Neural progenitor cell (in vitro differentiated cells): ENCODE measurements around the gene FAM180A. TPM values are rescaled to one million over a fixed set of nuclear protein-coding genes. Genes with fewer than 3 reads are reported as not detected.

Source experiments
- DNase-seq: peaks from one replicate; pipeline ENCODE4 v3.0.0-alpha.2; 2016; ENCODE audit warnings: low spot score
- H2AFZ ChIP-seq: fragments of 200-600 bp; sonication (generic); replicated peaks from 2 replicates; pipeline ENCODE4 v1.6.1; 2016; ENCODE audit warnings: antibody characterized with exemption
- H3F3A ChIP-seq: fragments of 200-600 bp; sonication (generic); 2 replicates; pipeline ENCODE4 v1.6.1; 2016; ENCODE audit warnings: antibody characterized with exemption, low read depth
- H3K27ac ChIP-seq: fragments of 200-600 bp; sonication (generic); 2 replicates; pipeline ENCODE4 v1.5.1; 2016; ENCODE audit warnings: mild to moderate bottlenecking
- H3K27me3 ChIP-seq: fragments of 200-600 bp; sonication (generic); 2 replicates; pipeline ENCODE4 v1.6.1; 2016; ENCODE audit warnings: mild to moderate bottlenecking, moderate library complexity
- H3K36me3 ChIP-seq: fragments of 200-600 bp; sonication (generic); 2 replicates; pipeline ENCODE4 v1.5.1; 2016
- H3K4me1 ChIP-seq: fragments of 200-600 bp; sonication (generic); 2 replicates; pipeline ENCODE4 v1.6.1; 2016; ENCODE audit warnings: mixed run types
- H3K4me2 ChIP-seq: fragments of 200-600 bp; sonication (generic); 2 replicates; pipeline ENCODE4 v1.6.1; 2016
- H3K4me3 ChIP-seq: fragments of 200-600 bp; sonication (generic); 2 replicates; pipeline ENCODE4 v1.5.1; 2016
- H3K79me2 ChIP-seq: fragments of 200-600 bp; sonication (generic); 2 replicates; pipeline ENCODE4 v1.6.1; 2016; ENCODE audit warnings: low read depth
- H3K9ac ChIP-seq: fragments of 200-600 bp; sonication (generic); 2 replicates; pipeline ENCODE4 v1.6.1; 2016
- H3K9me3 ChIP-seq: fragments of 200-600 bp; sonication (generic); 2 replicates; pipeline ENCODE4 v1.5.1; 2016; ENCODE audit warnings: low read depth
- H4K20me1 ChIP-seq: fragments of 200-600 bp; sonication (generic); 2 replicates; pipeline ENCODE4 v1.6.1; 2016; ENCODE audit warnings: low read depth
- H3K27ac Mint-ChIP-seq: 3 replicates; pipeline ENCODE4 v1.8.0; 2021; ENCODE audit warnings: mixed read lengths
- H3K27me3 Mint-ChIP-seq: 2 replicates; pipeline ENCODE4 v1.8.0; 2022; ENCODE audit warnings: low read depth, mild to moderate bottlenecking, inconsistent platforms, moderate library complexity, mixed read lengths; ENCODE audit not compliant: insufficient read depth
- H3K36me3 Mint-ChIP-seq: 3 replicates; pipeline ENCODE4 v1.8.0; 2021; ENCODE audit warnings: mixed read lengths
- H3K4me1 Mint-ChIP-seq: 3 replicates; pipeline ENCODE4 v1.8.0; 2021; ENCODE audit warnings: mixed read lengths
- H3K4me3 Mint-ChIP-seq: 3 replicates; pipeline ENCODE4 v1.8.0; 2021; ENCODE audit warnings: mild to moderate bottlenecking, moderate library complexity, mixed read lengths
- H3K9me3 Mint-ChIP-seq: 3 replicates; pipeline ENCODE4 v1.8.0; 2020; ENCODE audit warnings: mixed read lengths
- EZH2 ChIP-seq: fragments of 200-600 bp; sonication (generic); IDR thresholded peaks from 2 replicates; pipeline ENCODE4 v1.6.1; 2017; ENCODE audit warnings: antibody characterized with exemption, mild to moderate bottlenecking, moderate library complexity
- EZH2phosphoT487 ChIP-seq: fragments of 200-600 bp; sonication (generic); IDR thresholded peaks from 2 replicates; pipeline ENCODE4 v1.6.1; 2017; ENCODE audit warnings: antibody characterized with exemption
- total RNA-seq: library from RNA; depleted of rRNA; stranded (reverse); fragments of >200 nt; gene quantifications from 2 replicates; pipeline ENCODE4 v1.2.3, GENCODE V29; 2015; ENCODE audit warnings: low replicate concordance
- TF ChIP-seq, protein P1 (sequence below): fragments of 200-600 bp; sonication (generic); IDR thresholded peaks from 2 replicates; pipeline ENCODE4 v1.5.1; 2017; ENCODE audit warnings: antibody characterized with exemption, mild to moderate bottlenecking

Gene FAM180A
- total RNA-seq, 1 donor from 2014 or later, result not detected

DNA sequence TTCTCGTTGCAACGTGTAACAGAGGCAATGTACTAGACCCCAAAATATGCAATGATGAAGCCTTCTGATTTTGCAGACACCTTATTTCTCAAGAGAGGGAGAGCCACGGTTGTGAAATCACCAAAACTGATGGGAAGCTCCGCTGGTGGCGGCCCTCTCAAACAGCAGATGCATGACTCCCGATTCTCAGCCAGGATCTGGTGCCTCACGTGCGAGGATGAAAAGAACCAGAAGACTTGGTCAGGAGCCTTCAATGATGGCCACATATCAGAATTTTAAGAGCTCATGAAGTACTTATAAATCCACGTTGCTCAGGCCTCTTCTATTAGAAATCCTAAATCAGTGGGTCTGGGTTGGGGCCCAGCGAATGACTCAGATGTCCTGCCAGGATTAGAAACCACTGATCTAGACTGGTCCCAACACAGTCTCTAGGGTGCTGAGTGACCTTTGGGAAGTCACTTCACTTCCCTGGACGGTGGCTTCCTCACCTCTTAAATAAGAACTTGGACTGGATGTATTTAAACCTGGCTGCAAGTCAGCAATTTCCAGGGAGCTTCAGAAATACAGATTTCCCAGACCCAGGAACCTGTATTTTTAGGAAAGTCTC is 41.9 kb upstream of the FAM180A start:
- H4K20me1 ChIP-seq, result no peaks in the 10 kb centered on the region
- H3F3A ChIP-seq, result no peaks in the 10 kb centered on the region
- H3K27me3 Mint-ChIP-seq, result no peaks in the 10 kb centered on the region
- H3K4me2 ChIP-seq, result no peak overlapping the region
- no peak overlapping the region for H3K27ac Mint-ChIP-seq
- TF ChIP-seq, protein P1, sequence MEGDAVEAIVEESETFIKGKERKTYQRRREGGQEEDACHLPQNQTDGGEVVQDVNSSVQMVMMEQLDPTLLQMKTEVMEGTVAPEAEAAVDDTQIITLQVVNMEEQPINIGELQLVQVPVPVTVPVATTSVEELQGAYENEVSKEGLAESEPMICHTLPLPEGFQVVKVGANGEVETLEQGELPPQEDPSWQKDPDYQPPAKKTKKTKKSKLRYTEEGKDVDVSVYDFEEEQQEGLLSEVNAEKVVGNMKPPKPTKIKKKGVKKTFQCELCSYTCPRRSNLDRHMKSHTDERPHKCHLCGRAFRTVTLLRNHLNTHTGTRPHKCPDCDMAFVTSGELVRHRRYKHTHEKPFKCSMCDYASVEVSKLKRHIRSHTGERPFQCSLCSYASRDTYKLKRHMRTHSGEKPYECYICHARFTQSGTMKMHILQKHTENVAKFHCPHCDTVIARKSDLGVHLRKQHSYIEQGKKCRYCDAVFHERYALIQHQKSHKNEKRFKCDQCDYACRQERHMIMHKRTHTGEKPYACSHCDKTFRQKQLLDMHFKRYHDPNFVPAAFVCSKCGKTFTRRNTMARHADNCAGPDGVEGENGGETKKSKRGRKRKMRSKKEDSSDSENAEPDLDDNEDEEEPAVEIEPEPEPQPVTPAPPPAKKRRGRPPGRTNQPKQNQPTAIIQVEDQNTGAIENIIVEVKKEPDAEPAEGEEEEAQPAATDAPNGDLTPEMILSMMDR, result no peak
- TF ChIP-seq EZH2 (no peak), EZH2phosphoT487 (no peak)
- H3K36me3 ChIP-seq, result no peaks in the 10 kb centered on the region
- no peaks in the 10 kb centered on the region for H3K4me1 ChIP-seq
- H3K36me3 Mint-ChIP-seq, result no peaks in the 10 kb centered on the region
- no peak overlapping the region for H3K27ac ChIP-seq
- no peak overlapping the region for H2AFZ ChIP-seq
- no peaks in the 10 kb centered on the region for H3K27me3 ChIP-seq
- no peaks in the 10 kb centered on the region for H3K9me3 Mint-ChIP-seq
- DNase-seq, result no peak
- H3K9me3 ChIP-seq, result no peaks in the 10 kb centered on the region
- H3K79me2 ChIP-seq, result no peaks in the 10 kb centered on the region
- H3K9ac ChIP-seq, result no peak overlapping the region
- no peaks in the 10 kb centered on the region for H3K4me1 Mint-ChIP-seq
- H3K4me3 Mint-ChIP-seq, result no peak overlapping the region
- no peak overlapping the region for H3K4me3 ChIP-seq

DNA sequence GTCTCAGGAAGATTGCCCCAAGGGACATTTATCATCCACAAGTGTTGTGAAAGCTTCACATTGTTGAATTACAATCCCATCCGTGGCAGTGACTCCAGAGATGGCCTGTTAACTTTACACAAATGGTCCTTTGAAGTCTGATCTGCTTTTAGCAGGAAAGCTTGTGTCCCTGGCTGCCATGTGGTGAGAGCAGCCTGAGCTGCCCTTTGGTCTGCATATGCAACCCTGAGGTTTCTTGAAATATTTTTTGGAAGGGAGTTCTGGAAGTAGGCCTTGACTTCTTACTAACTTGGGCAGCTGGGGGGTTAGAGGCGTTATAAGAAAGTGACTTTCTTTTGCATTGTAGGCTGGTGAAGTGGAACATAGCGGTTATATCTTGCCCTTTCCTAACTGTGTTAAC is 41.3 kb upstream of the FAM180A start:
- Histone ChIP-seq H3K79me2 (no peaks in the 10 kb centered on the region), H3K9me3 (no peaks in the 10 kb centered on the region), H3K27ac (no peak overlapping the region), H3K4me1 (no peaks in the 10 kb centered on the region), H3K9ac (no peak overlapping the region), H3K4me2 (no peak overlapping the region), H3K4me3 (no peak overlapping the region), H4K20me1 (no peaks in the 10 kb centered on the region), H3K27me3 (no peaks in the 10 kb centered on the region), H3F3A (no peaks in the 10 kb centered on the region), H3K36me3 (no peaks in the 10 kb centered on the region), H2AFZ (no peak overlapping the region)
- TF ChIP-seq, protein P1, result no peak
- TF ChIP-seq EZH2phosphoT487 (no peak), EZH2 (no peak)
- Mint-ChIP-seq H3K4me3 (no peak overlapping the region), H3K4me1 (no peaks in the 10 kb centered on the region), H3K36me3 (no peaks in the 10 kb centered on the region), H3K27ac (no peak overlapping the region), H3K27me3 (no peaks in the 10 kb centered on the region), H3K9me3 (no peaks in the 10 kb centered on the region)
- DNase-seq, result no peak

DNA sequence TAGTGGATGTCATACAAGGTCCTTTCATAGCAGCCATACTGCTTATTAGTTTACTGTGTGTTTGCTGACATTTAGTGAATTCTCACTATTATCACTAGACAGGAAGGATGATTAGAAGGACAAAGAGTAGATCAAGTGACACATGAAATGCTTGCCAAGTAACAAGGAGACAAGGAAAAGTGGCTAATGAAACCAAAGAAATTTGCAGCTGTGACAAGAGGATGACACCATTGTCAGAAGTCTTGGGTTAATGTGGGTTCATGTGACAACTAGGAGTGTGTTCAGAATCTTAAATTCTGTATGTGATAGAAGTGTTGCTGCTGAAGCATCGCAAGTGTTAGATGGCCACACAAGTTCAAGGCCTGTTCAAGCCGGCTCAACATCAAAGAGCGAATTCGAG is 40.8 kb upstream of the FAM180A start:
- DNase-seq, result no peak
- H3K9ac ChIP-seq, result no peak overlapping the region
- no peak overlapping the region for H3K4me2 ChIP-seq
- H3F3A ChIP-seq, result no peaks in the 10 kb centered on the region
- Mint-ChIP-seq H3K4me1 (no peaks in the 10 kb centered on the region), H3K36me3 (no peaks in the 10 kb centered on the region), H3K27ac (no peak overlapping the region), H3K4me3 (no peak overlapping the region), H3K27me3 (no peaks in the 10 kb centered on the region), H3K9me3 (no peaks in the 10 kb centered on the region)
- H3K27ac ChIP-seq, result no peak overlapping the region
- no peak overlapping the region for H3K4me3 ChIP-seq
- H4K20me1 ChIP-seq, result no peaks in the 10 kb centered on the region
- TF ChIP-seq EZH2phosphoT487 (no peak), EZH2 (no peak)
- TF ChIP-seq, protein P1, result no peak
- H3K36me3 ChIP-seq, result no peaks in the 10 kb centered on the region
- no peaks in the 10 kb centered on the region for H3K4me1 ChIP-seq
- H3K9me3 ChIP-seq, result no peaks in the 10 kb centered on the region
- no peaks in the 10 kb centered on the region for H3K27me3 ChIP-seq
- H2AFZ ChIP-seq, result no peak overlapping the region
- H3K79me2 ChIP-seq, result no peaks in the 10 kb centered on the region
